Mesenteric fat pad (tissue), 1 donor: ENCODE results near the gene VPS13D. TPM values are rescaled to one million over a fixed set of nuclear protein-coding genes. Genes with fewer than 3 reads are reported as not detected.

Source experiments
- DNase-seq: peaks from one replicate; pipeline ENCODE4 v3.0.0-alpha.2; 2020; ENCODE audit warnings: low spot score
- total RNA-seq: library from RNA; stranded (reverse); fragmentation: NEBNext Ultra II Directional; extraction: Animal tissue kit (Norgen Biotek cat#: 25700); gene quantifications from one replicate; pipeline ENCODE4 v1.2.1, GENCODE V29; 2021
- donor health status: DM: yes; HTN: yes; CAD: no.

VPS13D gene
- total RNA-seq, 1 donor from 2014 or later = 143 TPM

- peak; percentile 35 for DNase-seq
Observed at GRCh38 chr1:12530462-12531178, 300.8 kb downstream of the VPS13D start.

- DNase-seq = peak; percentile 2
Observed at GRCh38 chr1:12531179-12531499, 301.3 kb downstream of the VPS13D start.

- DNase-seq = peak; percentile 76
Observed at GRCh38 chr1:12532405-12533315, 302.8 kb downstream of the VPS13D start.

GRCh38 chr1:12536023-12536639, 306.3 kb downstream of the VPS13D start:
- no peak for DNase-seq

- no peak for DNase-seq
Observed at GRCh38 chr1:12537294-12537693, 307.5 kb downstream of the VPS13D start.

- peak; percentile 43 for DNase-seq
Observed at GRCh38 chr1:12537906-12538461, 308.2 kb downstream of the VPS13D start.

- peak; percentile 22 for DNase-seq
Observed at GRCh38 chr1:12538536-12538935, 308.7 kb downstream of the VPS13D start.

- peak; percentile 37 for DNase-seq
Observed at GRCh38 chr1:12539320-12539704, 309.5 kb downstream of the VPS13D start.

- DNase-seq = peak; percentile 91
Observed at GRCh38 chr1:12539705-12540579, 310.1 kb downstream of the VPS13D start.

GRCh38 chr1:12540580-12541273, 310.9 kb downstream of the VPS13D start:
- peak; percentile 45 for DNase-seq

- DNase-seq = peak; percentile 89
Observed at GRCh38 chr1:12541274-12542137, 311.7 kb downstream of the VPS13D start.

GRCh38 chr1:12542138-12542465, 312.3 kb downstream of the VPS13D start:
- peak; percentile 49 for DNase-seq

- DNase-seq = no peak
Observed at GRCh38 chr1:12542616-12543592, 313.1 kb downstream of the VPS13D start.

GRCh38 chr1:12543740-12544154, 313.9 kb downstream of the VPS13D start:
- DNase-seq = no peak

GRCh38 chr1:12544357-12544756, 314.5 kb downstream of the VPS13D start:
- peak; percentile 11 for DNase-seq

GRCh38 chr1:12544992-12545391, 315.2 kb downstream of the VPS13D start:
- peak; percentile 39 for DNase-seq

- peak; percentile 90 for DNase-seq
Observed at GRCh38 chr1:12546771-12547585, 317.1 kb downstream of the VPS13D start.
